Astrocyte of the cerebellum (primary cell): ENCODE measurements around the gene OSBPL1A.

ENCODE experiments used
- DNase-seq: peaks from one replicate; pipeline ENCODE4 v3.0.0-alpha.2; 2011; ENCODE audit warnings: low read depth
- H3K4me3 ChIP-seq: 2 replicates; pipeline ENCODE4 v1.5.1; 2011; ENCODE audit warnings: mild to moderate bottlenecking, low read depth, low read length, moderate library complexity
- in situ Hi-C: cut with HindIII; loops from 2 replicates; pipeline ENCODE4 v1.10.0; 2017; ENCODE audit warnings: low sequenced_read_pairs
- TF ChIP-seq, protein P1 (sequence below): IDR thresholded peaks from 2 replicates; pipeline ENCODE4 v1.5.1; 2012; ENCODE audit warnings: low read length, low read depth, moderate library complexity, mild to moderate bottlenecking; ENCODE audit errors: missing control alignments

The OSBPL1A gene

DNA sequence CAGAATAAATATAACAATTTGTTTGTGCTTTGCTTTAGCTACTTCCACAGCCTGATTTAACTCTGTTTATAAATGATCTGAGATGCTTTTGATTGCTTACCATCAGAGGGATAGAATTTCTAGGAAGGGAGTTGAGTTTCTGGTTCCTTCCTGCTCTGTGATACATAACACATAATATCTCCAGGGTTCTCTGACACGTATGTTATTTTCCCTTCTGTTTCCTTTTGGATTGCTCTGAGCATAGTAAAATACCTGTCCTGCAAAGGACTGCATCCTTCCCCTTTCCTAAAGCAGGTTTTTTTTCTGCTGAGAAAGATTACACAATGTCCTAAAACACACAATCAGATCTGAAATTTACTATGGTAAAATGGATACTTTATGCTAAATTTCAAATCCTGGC, 182.7 kb downstream of the OSBPL1A start:
- H3K4me3 ChIP-seq, result no peak overlapping the region
- TF ChIP-seq, protein P1, sequence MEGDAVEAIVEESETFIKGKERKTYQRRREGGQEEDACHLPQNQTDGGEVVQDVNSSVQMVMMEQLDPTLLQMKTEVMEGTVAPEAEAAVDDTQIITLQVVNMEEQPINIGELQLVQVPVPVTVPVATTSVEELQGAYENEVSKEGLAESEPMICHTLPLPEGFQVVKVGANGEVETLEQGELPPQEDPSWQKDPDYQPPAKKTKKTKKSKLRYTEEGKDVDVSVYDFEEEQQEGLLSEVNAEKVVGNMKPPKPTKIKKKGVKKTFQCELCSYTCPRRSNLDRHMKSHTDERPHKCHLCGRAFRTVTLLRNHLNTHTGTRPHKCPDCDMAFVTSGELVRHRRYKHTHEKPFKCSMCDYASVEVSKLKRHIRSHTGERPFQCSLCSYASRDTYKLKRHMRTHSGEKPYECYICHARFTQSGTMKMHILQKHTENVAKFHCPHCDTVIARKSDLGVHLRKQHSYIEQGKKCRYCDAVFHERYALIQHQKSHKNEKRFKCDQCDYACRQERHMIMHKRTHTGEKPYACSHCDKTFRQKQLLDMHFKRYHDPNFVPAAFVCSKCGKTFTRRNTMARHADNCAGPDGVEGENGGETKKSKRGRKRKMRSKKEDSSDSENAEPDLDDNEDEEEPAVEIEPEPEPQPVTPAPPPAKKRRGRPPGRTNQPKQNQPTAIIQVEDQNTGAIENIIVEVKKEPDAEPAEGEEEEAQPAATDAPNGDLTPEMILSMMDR, result no peak
- DNase-seq, result no peak
- in situ Hi-C loops, result no loop called here

DNA sequence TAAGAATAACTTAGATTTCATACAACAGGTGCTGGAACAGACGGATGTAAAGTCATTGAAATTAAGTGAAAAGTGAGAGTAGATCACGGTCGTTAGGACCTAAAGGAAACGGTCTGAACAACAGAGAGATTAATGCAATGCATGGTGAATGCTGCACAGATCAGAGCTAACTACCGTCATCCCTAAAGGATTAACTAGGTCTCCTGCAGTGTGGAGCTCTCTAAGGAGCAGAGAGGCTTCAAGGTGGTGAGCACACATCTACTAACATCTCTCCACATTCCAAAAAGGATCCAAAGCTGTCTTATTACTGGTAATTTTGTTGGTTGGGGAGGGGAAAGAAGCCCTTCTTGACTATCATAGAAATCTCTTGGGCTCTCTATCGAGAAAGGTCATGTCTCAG, 183.5 kb downstream of the OSBPL1A start:
- no peak for DNase-seq
- TF ChIP-seq, protein P1, result no peak
- in situ Hi-C loops, result no loop called here
- no peak overlapping the region for H3K4me3 ChIP-seq

GRCh38 chr18:24212939-24213338, 184.7 kb downstream of the OSBPL1A start:
- in situ Hi-C loops, result no loop called here
- DNase-seq, result peak; percentile 68
- TF ChIP-seq, protein P1, result no peak
- H3K4me3 ChIP-seq, result no peak overlapping the region

DNA sequence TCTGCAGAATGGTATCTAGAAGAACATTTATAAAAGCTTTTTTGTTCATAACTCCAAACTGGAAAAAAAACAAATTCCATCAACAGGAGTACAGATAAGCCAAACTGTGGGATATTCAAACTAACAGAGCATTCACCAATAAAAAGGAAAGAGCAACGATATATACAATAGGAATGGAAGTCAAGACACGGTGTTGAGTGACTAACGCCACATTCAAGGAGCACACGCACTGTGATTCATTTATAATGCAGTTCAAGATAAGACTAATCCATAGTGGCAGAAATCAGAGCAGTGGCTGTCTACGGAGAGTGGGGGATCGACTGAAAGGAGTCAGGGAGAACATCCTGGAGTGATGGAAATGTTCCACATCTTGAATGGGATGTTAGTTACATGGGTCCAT, 188.1 kb downstream of the OSBPL1A start:
- in situ Hi-C loops, result no loop called here
- H3K4me3 ChIP-seq, result no peak overlapping the region
- TF ChIP-seq, protein P1, result no peak
- no peak for DNase-seq

- H3K4me3 ChIP-seq, result no peak overlapping the region
- DNase-seq, result no peak
- in situ Hi-C loops, result no loop called here
- TF ChIP-seq, protein P1, result no peak
Observed at GRCh38 chr18:24208270-24209035, 189.2 kb downstream of the OSBPL1A start.

DNA sequence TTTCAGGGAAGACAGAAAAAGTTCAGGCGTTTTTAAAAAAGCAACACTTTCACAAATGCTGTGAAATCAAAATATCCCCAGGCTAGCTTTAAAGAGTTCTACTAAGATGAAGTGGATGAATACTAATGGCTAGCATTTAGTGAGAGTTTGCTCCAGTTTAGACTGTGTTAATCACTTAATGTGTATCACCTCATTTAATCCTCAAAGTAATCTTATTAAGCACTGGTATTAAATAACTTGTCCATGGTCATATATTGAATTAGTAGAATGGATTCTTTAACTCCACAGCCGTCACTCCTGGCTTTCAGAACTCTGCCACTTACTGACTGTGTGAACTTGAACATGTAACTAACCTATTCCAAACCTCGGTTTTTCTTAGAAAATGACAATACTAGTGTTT, 192.7 kb downstream of the OSBPL1A start:
- in situ Hi-C loops, result no loop called here
- DNase-seq, result no peak
- TF ChIP-seq, protein P1, result no peak
- no peak overlapping the region for H3K4me3 ChIP-seq
